GM18526 (cell line): ENCODE results near the gene ZNF76.

Experiments
- POLR2A ChIP-seq: IDR thresholded peaks from 3 replicates; pipeline ENCODE4 v1.6.1; 2011; ENCODE audit not compliant: insufficient read length; ENCODE audit errors: extremely low read depth

ZNF76 gene

GRCh38 chr6:35299674-35300073 is 40.1 kb downstream of the ZNF76 start:
- no peak for TF ChIP-seq POLR2A

- TF ChIP-seq POLR2A = no peak
These were observed 41.3 kb downstream of the ZNF76 start for GRCh38 chr6:35300848-35301247.

- TF ChIP-seq POLR2A = peak; percentile 51
These were observed 43.2 kb downstream of the ZNF76 start for GRCh38 chr6:35302604-35303241.

GRCh38 chr6:35304299-35304698 is 44.8 kb downstream of the ZNF76 start:
- no peak for TF ChIP-seq POLR2A

- TF ChIP-seq POLR2A = no peak
These were observed 45.6 kb downstream of the ZNF76 start for GRCh38 chr6:35305117-35305516.

GRCh38 chr6:35309611-35310264 is 50.2 kb downstream of the ZNF76 start:
- no peak for TF ChIP-seq POLR2A

- TF ChIP-seq POLR2A = no peak
These were observed 50.8 kb downstream of the ZNF76 start for GRCh38 chr6:35310265-35310831.

- no peak for TF ChIP-seq POLR2A
These were observed 52.0 kb downstream of the ZNF76 start for GRCh38 chr6:35311390-35312075.

GRCh38 chr6:35312076-35312800 is 52.7 kb downstream of the ZNF76 start:
- TF ChIP-seq POLR2A = no peak

- TF ChIP-seq POLR2A = no peak
These were observed 53.3 kb downstream of the ZNF76 start for GRCh38 chr6:35312807-35313206.

- no peak for TF ChIP-seq POLR2A
These were observed 58.1 kb downstream of the ZNF76 start for GRCh38 chr6:35317483-35318195.

- TF ChIP-seq POLR2A = no peak
These were observed 58.9 kb downstream of the ZNF76 start for GRCh38 chr6:35318196-35319171.

GRCh38 chr6:35319346-35320030 is 60.0 kb downstream of the ZNF76 start:
- TF ChIP-seq POLR2A = no peak

GRCh38 chr6:35320031-35320410 is 60.5 kb downstream of the ZNF76 start:
- no peak for TF ChIP-seq POLR2A

GRCh38 chr6:35321091-35321490 is 61.6 kb downstream of the ZNF76 start:
- TF ChIP-seq POLR2A = no peak
